ENCODE data around the gene AMACR.
A peak's percentile ranks its signal among the peaks of the same experiment; 100 is the strongest.

AMACR gene

GRCh38 chr5:34007621-34008600 lies at the start of gene AMACR:
AMACR (minus strand) TSS chr5:34008050; CDS start chr5:34008019, 31 bp downstream.
- peak; percentile 97 for DNase-seq

GRCh38 chr5:34057569-34057968 lies 49.7 kb upstream of the AMACR start:
- DNase-seq: no peak

- no peak for DNase-seq
These were observed 49.3 kb upstream of the AMACR start for GRCh38 chr5:34057118-34057517.

GRCh38 chr5:34055667-34056066 lies 47.8 kb upstream of the AMACR start:
- no peak for DNase-seq

DNA sequence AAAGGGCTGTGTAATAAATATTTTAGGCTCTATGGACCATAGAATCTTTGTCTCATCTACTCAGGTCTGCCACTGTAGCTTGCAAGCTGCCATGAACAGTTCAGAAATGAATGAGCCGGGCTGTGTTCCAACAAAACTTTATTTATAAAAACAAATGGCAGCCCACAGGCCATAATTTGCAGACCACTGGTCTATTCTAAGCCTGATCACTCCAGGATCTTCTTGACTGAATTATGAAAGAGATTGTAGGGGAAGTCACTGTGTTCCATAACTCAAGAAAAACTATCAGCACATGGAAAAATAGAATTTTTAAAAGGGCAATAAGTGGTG lies 46.5 kb upstream of the AMACR start:
- DNase-seq: no peak

DNA sequence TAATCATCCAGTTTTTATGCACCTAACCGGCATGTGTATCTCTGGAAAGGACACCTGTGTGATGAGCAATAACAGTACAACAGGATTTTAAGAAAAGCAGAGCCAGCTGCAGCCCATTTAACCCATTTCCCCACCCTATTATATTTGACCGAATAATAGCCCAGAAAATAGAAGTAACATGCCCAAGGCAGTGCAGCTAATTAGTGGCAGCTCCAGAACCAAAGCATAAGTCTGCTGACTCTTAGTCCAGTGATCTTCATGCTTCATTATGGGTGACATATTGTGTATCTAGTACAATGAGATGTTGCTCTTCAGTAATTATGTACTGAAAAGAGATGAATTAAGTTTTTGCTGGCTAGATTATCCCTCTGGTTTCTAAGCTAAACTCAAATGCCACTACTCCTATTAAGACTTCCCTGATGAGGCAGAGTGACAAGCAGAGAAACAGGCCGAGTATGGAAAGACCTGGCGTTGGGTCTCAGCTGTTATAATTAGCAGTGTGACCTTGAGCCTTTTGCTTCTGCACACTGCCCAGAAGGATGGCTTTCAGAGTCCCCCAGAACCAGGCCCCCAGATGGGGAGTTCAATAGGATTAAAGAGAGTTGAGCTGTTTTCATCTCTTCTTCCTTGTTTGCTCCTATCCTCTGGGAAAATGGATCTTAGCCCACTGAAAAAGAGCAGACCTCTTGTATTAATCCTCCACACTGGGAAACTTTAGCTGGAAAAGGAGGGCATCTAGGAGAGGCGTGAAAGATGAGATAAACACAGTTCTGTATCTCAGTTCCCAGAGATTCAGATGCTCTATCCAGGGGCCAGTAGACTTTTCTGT lies 45.9 kb upstream of the AMACR start:
- no peak for DNase-seq

DNA sequence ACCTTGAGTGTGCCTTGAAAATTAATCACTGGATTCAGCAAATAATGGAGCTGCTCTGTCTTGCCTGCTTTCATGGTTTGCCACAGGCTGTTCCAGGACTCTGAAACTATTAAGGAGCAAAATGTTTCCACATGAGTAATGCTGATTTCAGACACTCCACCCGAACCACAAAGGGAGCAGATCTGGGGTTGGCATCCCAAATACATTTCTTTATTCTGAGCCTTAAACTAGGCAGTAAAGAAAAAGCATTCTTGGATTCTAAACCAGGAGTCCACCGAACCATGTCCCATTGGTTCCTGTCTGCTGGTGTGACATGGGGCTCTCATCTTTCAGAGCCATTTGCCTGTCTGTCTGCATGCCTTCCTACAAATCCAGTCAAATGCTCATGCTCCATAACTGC lies 45.3 kb upstream of the AMACR start:
- DNase-seq: no peak

DNA sequence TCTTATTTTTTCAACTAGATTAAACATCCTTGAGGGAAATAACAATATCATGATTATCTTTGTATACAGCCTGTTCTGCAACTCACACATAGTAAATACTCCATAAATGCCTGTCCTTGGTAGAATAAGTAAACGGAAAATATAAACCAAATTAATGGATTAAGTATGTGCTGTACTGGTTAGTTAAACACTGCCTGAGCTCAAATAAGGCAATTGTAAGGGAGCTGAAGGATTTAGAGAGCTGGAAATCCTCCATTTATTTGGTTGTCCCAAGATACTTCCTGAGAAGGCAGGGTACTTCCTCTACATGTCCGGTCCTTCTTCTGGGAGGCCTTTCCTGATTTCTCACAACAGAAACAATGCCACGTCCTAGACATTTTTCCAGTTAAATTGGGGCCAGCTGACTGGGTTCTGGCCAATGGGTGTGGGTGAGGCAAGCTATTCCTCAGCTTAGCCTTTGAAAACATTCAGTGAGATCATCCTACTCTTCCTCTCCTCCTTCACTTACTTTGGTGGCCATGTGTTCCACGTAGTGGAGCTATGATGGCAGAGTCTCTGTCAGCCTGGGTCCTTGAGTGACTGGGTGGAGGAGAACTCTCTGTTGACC lies 43.6 kb upstream of the AMACR start:
- no peak for DNase-seq

GRCh38 chr5:34047774-34048572 lies 40.1 kb upstream of the AMACR start:
- no peak for DNase-seq

DNA sequence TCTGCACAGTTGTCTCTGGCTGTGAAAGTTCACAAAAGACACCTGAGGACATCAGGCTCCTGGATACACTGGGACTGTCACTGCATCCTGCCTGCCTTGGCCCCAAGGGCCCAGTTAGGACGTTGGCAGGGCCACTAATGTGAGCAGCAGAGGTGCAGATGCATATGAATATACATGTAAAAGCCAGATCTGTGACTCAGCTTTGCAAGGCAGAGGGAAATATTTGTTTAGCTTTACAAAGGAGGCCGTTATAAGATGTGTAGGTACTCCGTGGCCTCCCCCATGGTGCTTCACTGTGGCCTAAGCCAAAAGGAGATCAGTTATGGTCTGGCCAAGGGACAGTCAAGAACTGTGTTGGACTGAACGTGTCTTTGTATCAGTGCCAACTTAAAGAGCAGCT lies 39.3 kb upstream of the AMACR start:
- no peak for DNase-seq

DNA sequence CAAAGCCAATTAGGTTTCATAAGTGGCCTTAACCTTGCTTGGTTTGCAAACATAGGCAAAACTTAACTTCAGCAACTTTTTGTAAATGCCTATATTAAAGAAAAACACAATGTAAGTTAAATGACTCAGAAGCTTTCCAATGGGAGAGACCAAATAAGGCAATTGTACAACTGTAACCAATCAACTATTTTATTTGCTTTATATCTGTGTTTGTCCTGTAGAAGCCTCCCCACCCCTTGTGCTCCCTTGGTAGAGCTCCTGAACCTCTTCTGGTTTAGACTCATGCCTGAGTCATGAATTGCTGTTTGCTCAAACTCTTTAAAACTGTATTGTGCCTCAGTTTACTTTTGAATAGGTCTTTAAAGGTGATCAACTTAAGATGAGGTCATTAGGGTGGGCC lies 38.1 kb upstream of the AMACR start:
- no peak for DNase-seq

- no peak for DNase-seq
These were observed 37.2 kb upstream of the AMACR start for GRCh38 chr5:34045023-34045422.

GRCh38 chr5:34043099-34043876 lies 35.4 kb upstream of the AMACR start, which contains the start of gene C1QTNF3:
C1QTNF3 (minus strand) TSS chr5:34043213; CDS start chr5:34043125, 88 bp downstream.
- peak; percentile 33 for DNase-seq

DNA sequence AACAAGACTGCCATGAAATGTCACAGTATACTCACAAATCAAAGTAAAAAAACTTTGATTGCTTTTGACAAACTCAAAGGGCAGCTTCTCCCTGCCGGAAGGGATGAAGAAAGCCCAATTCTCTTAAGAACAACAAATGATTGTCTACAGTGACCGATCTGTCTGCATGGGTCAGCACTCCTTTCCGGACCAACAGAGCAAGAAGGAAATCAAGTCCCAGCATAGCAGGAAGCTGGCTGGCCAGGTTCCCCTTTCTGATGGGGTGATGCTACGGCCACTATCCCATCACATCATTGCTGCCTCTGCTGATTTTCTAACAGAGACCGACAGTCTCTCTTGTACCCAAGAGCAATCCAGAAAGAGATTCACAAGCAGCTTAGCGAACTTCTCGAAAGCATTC lies 34.5 kb upstream of the AMACR start:
- DNase-seq: no peak

GRCh38 chr5:34041247-34041972 lies 33.6 kb upstream of the AMACR start:
- no peak for DNase-seq

- no peak for DNase-seq
These were observed 32.6 kb upstream of the AMACR start for GRCh38 chr5:34040472-34040871.

GRCh38 chr5:34039398-34040157 lies 31.7 kb upstream of the AMACR start:
- no peak for DNase-seq

DNA sequence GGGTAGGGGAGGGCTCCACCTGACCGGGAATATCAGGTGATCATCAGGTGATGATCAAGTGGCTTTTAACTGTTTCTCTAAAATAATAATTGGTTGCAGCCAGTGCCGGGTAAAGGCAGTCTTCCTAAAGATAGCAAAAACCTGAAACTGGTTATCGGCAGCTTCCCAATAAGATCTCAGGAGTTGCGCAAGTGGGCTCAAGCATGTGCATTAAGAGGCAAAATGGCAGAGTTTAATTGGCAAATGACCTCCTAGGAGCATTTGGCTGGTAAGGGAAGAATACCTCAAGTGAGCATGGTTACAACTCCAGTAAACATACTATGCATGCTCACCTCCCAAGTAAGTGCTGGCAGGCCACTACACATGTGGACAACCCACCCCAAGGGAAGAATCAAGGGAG lies 31.0 kb upstream of the AMACR start:
- no peak for DNase-seq

- no peak for DNase-seq
These were observed 30.5 kb upstream of the AMACR start for GRCh38 chr5:34038390-34038789.

- no peak for DNase-seq
These were observed 29.9 kb upstream of the AMACR start for GRCh38 chr5:34037726-34038125.

Data from NCI-H1092 treated with DMSO at 0.1 percent for 48 hours (cell line).